ENCODE measurements around the gene ZCCHC10. TPM values are rescaled to one million over a fixed set of nuclear protein-coding genes. Genes with fewer than 3 reads are reported as not detected.

ZCCHC10 gene
- total and polyA plus RNA-seq, 2 experiments from 2014 or later: 30.7 to 33.0 TPM

DNA sequence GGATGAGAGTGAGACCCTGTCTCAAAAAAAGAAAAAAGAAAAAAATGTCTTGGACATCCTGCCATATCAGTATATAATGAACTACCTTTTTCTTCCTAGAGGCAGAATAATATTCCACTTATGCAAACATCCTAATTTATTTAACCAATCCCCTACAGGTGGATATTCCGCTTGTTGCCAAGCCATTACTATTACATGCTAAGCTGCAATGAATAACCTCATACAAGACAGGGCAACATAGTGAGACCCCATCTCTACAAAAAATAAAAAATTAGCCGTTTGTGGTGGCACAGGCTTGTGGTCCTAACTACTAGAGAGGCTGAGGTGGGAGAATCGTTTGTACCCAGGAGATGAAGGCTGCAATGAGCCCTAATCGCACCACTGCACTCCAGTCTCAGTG, 61.2 kb downstream of the ZCCHC10 start:
- DNase-seq (ENCODE audit: low spot score): no peak
- H3K27ac ChIP-seq: no peak overlapping the region

DNA sequence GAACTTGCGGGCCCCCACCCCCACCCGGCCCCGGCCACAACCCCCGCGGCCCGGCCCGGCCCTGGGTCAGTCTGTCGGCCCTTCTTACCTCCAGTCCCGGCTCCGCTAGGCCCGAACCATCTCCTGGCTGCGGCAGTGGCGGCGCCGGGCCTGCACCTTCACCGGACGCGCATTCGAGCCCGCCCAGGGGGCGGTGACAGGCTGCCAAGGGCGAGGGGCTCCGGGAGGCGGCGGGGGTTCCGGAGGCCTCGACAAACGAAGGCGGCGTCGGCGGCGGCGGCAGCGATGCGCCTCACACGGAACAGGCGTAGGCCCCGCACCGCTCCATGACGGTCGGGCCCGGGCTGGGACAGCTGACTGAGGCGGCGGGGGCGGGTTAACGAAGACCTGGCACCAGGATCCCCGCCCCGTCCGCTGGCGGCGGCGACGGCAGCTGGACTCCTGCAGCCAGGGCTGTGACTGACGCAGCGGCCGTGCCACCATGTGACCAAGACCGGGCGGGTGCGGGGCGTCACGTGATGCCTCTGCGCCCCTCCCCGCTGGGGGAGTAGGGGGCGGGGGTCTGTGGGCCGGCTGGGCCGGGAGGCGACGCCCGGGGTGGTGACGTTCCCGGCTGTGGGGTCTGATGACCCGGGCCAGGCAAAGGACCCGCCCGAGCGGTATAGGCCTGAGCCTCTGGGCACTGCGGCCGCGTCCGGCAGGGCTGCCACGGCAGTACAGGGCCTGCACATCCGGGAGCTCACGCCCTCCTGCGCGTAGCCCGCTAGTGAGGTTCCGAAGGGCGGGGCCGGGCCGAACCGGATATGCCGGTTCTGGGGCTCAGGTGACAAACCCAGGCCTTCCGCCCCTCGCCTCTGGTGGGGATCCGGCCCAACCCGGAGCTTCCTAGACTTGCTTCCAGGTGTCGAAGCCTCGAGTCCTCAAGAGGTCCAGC, 62.9 kb downstream of the ZCCHC10 start, which contains the start of gene AFF4:
Gene AFF4 (minus strand): TSS at position 464 of the 934 bp plus-strand sequence. CDS start 26,445 bp downstream, outside the sequence.
- TF ChIP-seq EZH2 (IDR thresholded peaks at IDR 0.05; ENCODE audit: borderline replicate concordance) (no peak), CTCF (IDR thresholded peaks at IDR 0.05; ENCODE audit: poor library complexity) (no peak), EZH2phosphoT487 (IDR thresholded peaks at IDR 0.05; ENCODE audit: low read depth, severe bottlenecking, unreplicated experiment) (no peak)
- Histone ChIP-seq H3K4me1 (ENCODE audit: insufficient read depth) (peaks cover 16% of the 10 kb centered on the region), H2AFZ (peak within 1 kb of the TSS; percentile 38)

More for the DNA sequence above, 61.2 kb downstream of the ZCCHC10 start:
- Histone ChIP-seq H3K27me3 (no peaks in the 10 kb centered on the region), H4K20me1 (ENCODE audit: insufficient read depth, poor library complexity, severe bottlenecking) (peaks cover 22% of the 10 kb centered on the region), H3K36me3 (replicated peaks; ENCODE audit: insufficient read depth, low read depth) (no peaks in the 10 kb centered on the region), H3K9me3 (ENCODE audit: low read depth) (no peaks in the 10 kb centered on the region), H3K4me1 (ENCODE audit: insufficient read depth) (peaks cover 13% of the 10 kb centered on the region), H3K79me2 (peaks cover 31% of the 10 kb centered on the region), H3K9me2 (replicated peaks; ENCODE audit: insufficient read depth) (no peaks in the 10 kb centered on the region), H3K4me2 (no peak overlapping the region), H3K4me3 (no peak overlapping the region), H2AFZ (no peak overlapping the region)
- TF ChIP-seq EZH2 (IDR thresholded peaks at IDR 0.05; ENCODE audit: borderline replicate concordance) (no peak), CTCF (IDR thresholded peaks at IDR 0.05; ENCODE audit: poor library complexity) (no peak), EZH2phosphoT487 (IDR thresholded peaks at IDR 0.05; ENCODE audit: low read depth, severe bottlenecking, unreplicated experiment) (no peak)
- 95% methylated on average over 4 of the region's 4 CpGs for WGBS (ENCODE audit: low lambda C conversion rate, missing lambda C conversion rate)

GRCh38 chr5:132962429-132963021, 63.8 kb downstream of the ZCCHC10 start:
- peaks cover 16% of the 10 kb centered on the region for H3K4me1 ChIP-seq (ENCODE audit: insufficient read depth)
- DNase-seq (ENCODE audit: low spot score): peak; percentile 61
- peak overlapping the region; percentile 30 for H2AFZ ChIP-seq
- H4K20me1 ChIP-seq (ENCODE audit: insufficient read depth, poor library complexity, severe bottlenecking): peaks cover 48% of the 10 kb centered on the region
- H3K79me2 ChIP-seq: peaks cover 57% of the 10 kb centered on the region
- H3K4me3 ChIP-seq: peak overlapping the region; percentile 78
- WGBS (ENCODE audit: low lambda C conversion rate, missing lambda C conversion rate): 2% methylated on average over 21 of the region's 21 CpGs
- H3K9me2 ChIP-seq (replicated peaks; ENCODE audit: insufficient read depth): no peaks in the 10 kb centered on the region
- H3K4me2 ChIP-seq: peak overlapping the region; percentile 82
- H3K9me3 ChIP-seq (ENCODE audit: low read depth): no peaks in the 10 kb centered on the region
- TF ChIP-seq EZH2phosphoT487 (IDR thresholded peaks at IDR 0.05; ENCODE audit: low read depth, severe bottlenecking, unreplicated experiment): no peak
- TF ChIP-seq CTCF (IDR thresholded peaks at IDR 0.05; ENCODE audit: poor library complexity): no peak
- no peak for TF ChIP-seq EZH2 (IDR thresholded peaks at IDR 0.05; ENCODE audit: borderline replicate concordance)
- no peaks in the 10 kb centered on the region for H3K36me3 ChIP-seq (replicated peaks; ENCODE audit: insufficient read depth, low read depth)
- peak overlapping the region; percentile 99 for H3K27ac ChIP-seq
- no peaks in the 10 kb centered on the region for H3K27me3 ChIP-seq

More for the DNA sequence above, 62.9 kb downstream of the ZCCHC10 start, which contains the start of gene AFF4:
- H3K9me2 ChIP-seq (replicated peaks; ENCODE audit: insufficient read depth): no peaks in the 10 kb centered on the region
- H3K27ac ChIP-seq: peak within 1 kb of the TSS; percentile 99
- H3K36me3 ChIP-seq (replicated peaks; ENCODE audit: insufficient read depth, low read depth): no peaks in the 10 kb centered on the region
- no peaks in the 10 kb centered on the region for H3K27me3 ChIP-seq
- H3K79me2 ChIP-seq: peaks cover 48% of the 10 kb centered on the region
- 2% methylated on average over 68 of the region's 98 CpGs for WGBS (ENCODE audit: low lambda C conversion rate, missing lambda C conversion rate)
- peaks cover 39% of the 10 kb centered on the region for H4K20me1 ChIP-seq (ENCODE audit: insufficient read depth, poor library complexity, severe bottlenecking)
- H3K4me2 ChIP-seq: peak within 1 kb of the TSS; percentile 82
- H3K4me3 ChIP-seq: peak within 1 kb of the TSS; percentile 78
- H3K9me3 ChIP-seq (ENCODE audit: low read depth): no peaks in the 10 kb centered on the region
- peak; percentile 99 for DNase-seq (ENCODE audit: low spot score)

Measured in hepatocyte (in vitro differentiated cells).